HG03039 (cell line): ENCODE data around the gene CR1L.
"Not testable (repeated sequence)": the region's sequence is repeated elsewhere in the genome, so short reads cannot be mapped to it uniquely, and the experiment has no call there.

ENCODE experiments used
- ATAC-seq: cut with Tn5 transposase; IDR thresholded peaks from one replicate; pipeline ENCODE4 v1.9.1; 2021; ENCODE audit warnings: mild to moderate bottlenecking, moderate library complexity; ENCODE audit not compliant: unreplicated experiment

The CR1L gene

GRCh38 chr1:207742850-207743555 lies 98.1 kb downstream of the CR1L start:
- ATAC-seq: no peak

GRCh38 chr1:207744000-207744534 lies 99.1 kb downstream of the CR1L start:
- no peak for ATAC-seq

DNA sequence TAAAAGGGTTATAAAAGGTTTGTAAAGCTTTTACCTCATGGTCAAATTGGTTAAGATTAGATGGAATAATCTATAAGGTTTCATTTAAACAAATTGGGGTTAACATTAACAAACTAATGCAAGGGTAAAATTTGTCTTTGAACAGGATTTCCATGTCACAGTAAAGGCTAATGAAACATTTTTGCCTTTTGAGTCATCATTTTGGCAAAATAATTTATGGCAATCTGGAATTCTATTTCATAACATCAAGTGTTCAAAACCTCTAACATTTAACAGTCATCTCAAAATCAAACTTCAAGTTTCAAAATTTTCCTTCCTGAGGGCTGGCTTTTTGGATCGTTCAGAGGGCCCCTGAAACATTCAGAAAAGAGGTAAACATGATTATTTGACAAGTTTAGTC lies 100.4 kb downstream of the CR1L start:
- no peak for ATAC-seq

GRCh38 chr1:207745839-207746767 lies 101.2 kb downstream of the CR1L start:
- ATAC-seq: no peak

DNA sequence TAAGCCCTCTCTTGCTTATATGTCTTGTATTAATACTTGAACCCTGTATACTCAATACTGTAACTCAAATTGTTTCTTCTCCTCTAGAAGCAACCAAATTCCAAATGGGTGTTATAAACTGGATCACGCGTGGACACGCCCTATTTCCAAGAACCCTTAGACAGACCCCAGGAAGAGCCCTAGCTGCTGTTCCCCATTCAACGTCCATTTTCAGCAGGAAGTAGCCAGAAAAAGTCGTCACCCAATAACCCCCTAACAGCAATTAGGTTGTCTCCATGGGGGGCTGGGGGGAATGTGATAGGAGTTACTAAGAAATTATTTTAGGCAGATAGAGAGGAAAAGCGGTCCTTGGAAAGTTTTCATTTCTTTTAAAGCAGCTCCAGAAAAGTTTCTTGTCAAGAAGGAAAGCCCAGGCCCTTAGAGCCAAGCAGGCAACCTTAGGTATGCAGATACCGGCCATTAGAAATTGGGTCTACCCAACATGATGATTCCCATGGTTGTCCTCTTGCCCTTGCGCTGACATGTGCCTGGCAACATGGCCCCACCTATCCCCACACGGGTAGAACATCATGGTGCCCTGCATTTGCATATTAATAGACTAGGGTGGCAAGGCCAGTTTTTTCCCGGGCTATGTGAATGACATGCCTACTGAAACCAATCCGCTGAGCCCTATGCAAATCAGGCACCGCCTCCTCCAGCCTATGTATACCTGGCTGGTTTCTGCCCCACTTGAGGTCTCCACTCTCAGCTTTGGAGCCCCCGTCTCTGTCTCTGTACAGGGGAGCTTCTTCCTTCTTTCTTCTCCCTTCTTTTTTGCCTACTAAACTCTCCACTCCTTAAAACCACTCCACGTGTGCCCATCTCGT lies 102.9 kb downstream of the CR1L start:
- no peak for ATAC-seq

- ATAC-seq: no peak
Measured at GRCh38 chr1:207748737-207749528, 104.0 kb downstream of the CR1L start.

GRCh38 chr1:207750631-207751305 lies 105.8 kb downstream of the CR1L start:
- ATAC-seq: no peak

GRCh38 chr1:207751463-207751789 lies 106.5 kb downstream of the CR1L start:
- not testable (repeated sequence) for ATAC-seq

DNA sequence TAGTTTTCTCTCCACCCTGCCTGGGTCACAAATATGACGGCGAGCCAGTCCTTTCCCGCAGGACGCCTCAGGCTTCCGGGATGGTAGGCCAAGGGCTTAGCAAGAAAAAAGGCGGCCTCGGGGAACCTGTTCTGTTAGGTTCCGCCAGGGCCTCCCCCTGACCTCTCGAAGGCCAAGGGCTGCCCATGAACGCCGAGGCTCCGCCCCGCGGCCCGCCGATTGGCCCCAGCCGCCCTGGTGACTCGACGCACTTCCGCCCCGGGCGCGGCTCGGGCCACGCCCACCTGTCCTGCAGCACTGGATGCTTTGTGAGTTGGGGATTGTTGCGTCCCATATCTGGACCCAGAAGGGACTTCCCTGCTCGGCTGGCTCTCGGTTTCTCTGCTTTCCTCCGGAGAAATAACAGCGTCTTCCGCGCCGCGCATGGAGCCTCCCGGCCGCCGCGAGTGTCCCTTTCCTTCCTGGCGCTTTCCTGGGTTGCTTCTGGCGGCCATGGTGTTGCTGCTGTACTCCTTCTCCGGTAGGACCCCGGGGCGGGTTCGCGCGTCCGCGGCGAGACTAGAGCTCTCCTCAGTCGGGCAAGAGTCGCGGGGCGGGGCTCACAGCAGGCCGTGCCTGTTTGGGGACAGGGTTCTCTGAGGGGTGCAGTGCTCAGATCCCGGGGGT lies 107.0 kb downstream of the CR1L start, which contains the start of gene CD46:
CD46 (plus strand) TSS at position 265 of the 666 bp plus-strand sequence; CDS start at position 424, 159 bp downstream.
- peak; percentile 93 for ATAC-seq

DNA sequence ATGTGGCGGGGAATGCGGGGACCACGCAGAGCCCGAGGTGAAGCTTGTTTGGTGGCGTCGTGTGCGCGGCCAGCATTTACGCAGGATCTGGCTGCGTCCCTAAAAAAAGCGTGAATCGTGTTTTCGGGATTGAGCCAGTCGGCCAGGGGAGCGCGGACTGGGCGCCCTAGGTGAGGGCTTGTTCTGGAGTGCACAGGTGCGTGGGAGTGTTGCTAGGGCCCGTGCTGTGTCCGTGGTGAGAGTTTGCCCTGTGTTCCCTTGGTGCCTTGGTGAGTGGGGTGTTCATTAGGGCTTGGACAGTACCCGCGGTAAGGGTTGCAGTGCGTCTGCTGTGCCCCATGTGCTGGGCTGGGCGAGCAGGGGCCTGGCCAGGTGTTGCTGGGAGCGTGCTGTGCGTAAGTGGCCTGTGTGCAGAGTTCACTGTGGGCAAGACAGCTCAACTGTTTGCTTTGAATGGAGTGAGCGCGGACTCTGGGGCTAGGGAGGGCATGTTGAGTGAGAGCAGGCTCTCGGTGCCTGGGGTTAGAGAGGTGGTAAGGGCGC lies 107.6 kb downstream of the CR1L start:
- peak; percentile 34 for ATAC-seq

DNA sequence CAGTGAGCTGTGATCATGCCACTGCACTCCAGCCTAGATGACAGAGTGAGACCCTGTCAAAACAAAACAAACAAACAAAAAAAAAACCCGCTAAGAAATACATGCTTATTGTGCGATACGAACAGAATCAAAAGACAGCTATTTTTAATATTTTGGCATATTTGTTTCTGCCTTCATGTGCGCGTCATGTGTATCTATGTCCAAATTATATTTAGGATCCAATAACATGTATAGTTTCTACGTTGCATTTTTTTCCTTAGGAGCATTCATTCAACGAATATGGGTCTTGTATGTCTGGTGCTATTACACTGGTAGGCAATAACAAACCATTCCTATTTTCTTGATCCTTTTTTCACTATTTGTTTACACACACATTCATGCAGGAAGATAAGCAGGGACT lies 108.7 kb downstream of the CR1L start:
- ATAC-seq: no peak

DNA sequence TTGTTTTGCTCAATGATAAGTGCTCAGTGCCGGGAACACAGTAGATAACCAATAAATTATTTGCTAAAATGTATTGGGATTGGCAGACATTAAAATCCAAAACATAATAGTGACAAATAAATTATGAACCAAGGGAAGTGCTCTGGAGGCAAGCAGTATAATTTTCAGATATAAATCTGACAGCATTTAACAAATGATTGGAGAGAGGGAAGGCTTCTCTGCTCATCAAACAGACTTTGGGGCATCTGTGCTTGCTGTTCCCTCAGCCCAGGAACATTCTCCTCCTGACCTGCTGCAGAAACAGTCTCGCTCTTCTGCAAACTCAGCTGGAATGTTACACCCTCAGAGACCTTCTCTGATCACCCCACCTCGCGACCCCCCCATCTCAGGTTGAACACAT lies 109.1 kb downstream of the CR1L start:
- no peak for ATAC-seq

GRCh38 chr1:207754974-207755700 lies 110.2 kb downstream of the CR1L start:
- ATAC-seq: no peak

- ATAC-seq: no peak
Measured at GRCh38 chr1:207755846-207756693, 111.1 kb downstream of the CR1L start.

DNA sequence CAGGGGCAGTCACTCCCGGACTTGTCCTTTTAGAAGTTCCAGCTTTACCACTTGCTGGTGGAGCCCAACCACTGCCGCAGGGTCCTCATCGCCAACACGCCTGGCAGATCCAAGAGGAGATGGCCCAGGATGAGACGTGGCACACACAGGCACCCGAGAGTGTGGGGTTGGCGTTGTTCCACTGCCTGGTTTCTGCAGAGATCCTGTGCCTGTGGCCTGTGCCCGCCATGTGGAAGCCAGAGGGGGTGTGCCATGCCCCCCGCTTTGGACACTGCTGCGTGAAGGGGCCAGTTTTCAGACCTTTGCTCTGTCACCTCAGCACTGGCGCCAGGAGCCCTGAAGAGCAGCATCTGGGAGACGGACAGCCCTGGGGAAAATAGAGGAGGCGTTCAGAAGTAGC lies 117.7 kb downstream of the CR1L start:
- no peak for ATAC-seq

DNA sequence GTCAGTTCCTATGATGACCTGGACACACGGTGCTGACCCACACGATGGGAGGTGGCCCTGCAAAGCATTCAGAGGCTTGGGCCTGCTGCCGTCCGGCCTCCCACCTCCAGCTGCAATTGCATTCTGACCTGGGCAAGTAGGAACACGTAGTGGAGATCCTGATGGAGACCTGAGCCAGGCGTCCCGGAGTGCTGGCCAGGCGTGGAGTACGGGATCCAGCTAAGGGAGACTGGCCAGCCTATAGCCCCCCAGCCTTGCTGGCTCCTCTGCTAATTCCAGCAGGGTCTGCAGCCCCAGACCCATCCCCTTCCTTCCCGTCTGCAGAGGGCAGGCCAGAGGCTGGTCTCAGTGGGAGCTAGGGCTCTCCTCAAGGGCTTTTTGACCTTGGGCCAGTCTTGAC lies 118.2 kb downstream of the CR1L start:
- ATAC-seq: no peak

DNA sequence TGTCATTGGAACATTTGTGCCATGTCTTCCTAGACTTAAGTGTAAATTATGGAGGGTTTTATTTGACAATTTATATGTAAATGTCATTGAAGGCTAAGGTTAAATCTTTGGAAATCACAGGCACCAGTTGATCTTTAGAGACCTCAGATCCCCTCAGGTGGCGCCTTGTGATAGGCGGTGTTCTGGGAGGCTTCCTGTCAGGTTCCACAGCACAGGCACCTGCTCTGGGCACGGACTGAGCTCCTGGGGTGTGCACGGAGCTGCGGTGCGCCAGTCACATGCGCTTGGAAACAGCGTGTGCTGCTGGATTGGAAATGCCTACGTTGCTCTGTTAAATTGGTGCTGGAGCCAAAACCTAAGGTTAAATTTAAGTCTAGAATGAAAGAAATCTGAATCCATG lies 119.0 kb downstream of the CR1L start:
- no peak for ATAC-seq
